Hematopoietic multipotent progenitor cell (in vitro differentiated cells): Measurements from ENCODE around the gene WASHC2C. TPM values are rescaled to one million over a fixed set of nuclear protein-coding genes. Genes with fewer than 3 reads are reported as not detected.
"Not testable (repeated sequence)": the region's sequence is repeated elsewhere in the genome, so short reads cannot be mapped to it uniquely, and the experiment has no call there.

Experiments used
- DNase-seq, 3 donors: peaks; one replicate each; pipeline ENCODE4 v3.0.0-alpha.2; 2011 to 2015; ENCODE audit warnings: low read depth in 2 of 3, low spot score in 2 of 3
- total RNA-seq: library from RNA; depleted of rRNA; stranded (reverse); fragments of >200 nt; gene quantifications from one replicate; pipeline ENCODE4 v1.2.3, GENCODE V29; 2012

The WASHC2C gene
- total RNA-seq = 14.8 TPM

GRCh38 chr10:45726703-45727420 is at the start of gene WASHC2C:
Gene WASHC2C, plus strand, starts transcription at chr10:45727266. Its CDS starts 52 bp downstream, at chr10:45727318.
- DNase-seq = peak; percentile 42 to 89 (median 77)

- not testable (repeated sequence) for DNase-seq
Measured at GRCh38 chr10:45678467-45678866, 48.6 kb upstream of the WASHC2C start.

GRCh38 chr10:45710200-45710796 is 16.8 kb upstream of the WASHC2C start:
- DNase-seq = not testable (repeated sequence)

- DNase-seq = not testable (repeated sequence)
Measured at GRCh38 chr10:45711223-45711622, 15.8 kb upstream of the WASHC2C start.

GRCh38 chr10:45717053-45717452 is 10.0 kb upstream of the WASHC2C start:
- DNase-seq = not testable (repeated sequence)

GRCh38 chr10:45717642-45718041 is 9.4 kb upstream of the WASHC2C start:
- DNase-seq = not testable (repeated sequence)

- DNase-seq = not testable (repeated sequence)
Measured at GRCh38 chr10:45721503-45721902, 5.6 kb upstream of the WASHC2C start.

GRCh38 chr10:45723851-45724250 is 3.2 kb upstream of the WASHC2C start:
- not testable (repeated sequence) for DNase-seq

- not testable (repeated sequence) for DNase-seq
Measured at GRCh38 chr10:45727421-45727965, 427 bp downstream of the WASHC2C start.

GRCh38 chr10:45734449-45734848 is 7.4 kb downstream of the WASHC2C start:
- not testable (repeated sequence) for DNase-seq

- DNase-seq = peak in 1 of 3 donors; percentile 8
Measured at GRCh38 chr10:45734867-45735266, 7.8 kb downstream of the WASHC2C start.

- DNase-seq = not testable (repeated sequence)
Measured at GRCh38 chr10:45741559-45741958, 14.5 kb downstream of the WASHC2C start.

GRCh38 chr10:45742014-45742413 is 14.9 kb downstream of the WASHC2C start:
- DNase-seq = not testable (repeated sequence)

GRCh38 chr10:45751141-45751540 is 24.1 kb downstream of the WASHC2C start:
- DNase-seq = not testable (repeated sequence)

GRCh38 chr10:45752210-45752609 is 25.1 kb downstream of the WASHC2C start:
- DNase-seq = not testable (repeated sequence)

GRCh38 chr10:45753979-45754495 is 27.0 kb downstream of the WASHC2C start:
- not testable (repeated sequence) for DNase-seq

GRCh38 chr10:45755083-45755482 is 28.0 kb downstream of the WASHC2C start:
- DNase-seq = not testable (repeated sequence)

GRCh38 chr10:45756065-45756464 is 29.0 kb downstream of the WASHC2C start:
- not testable (repeated sequence) for DNase-seq

GRCh38 chr10:45757661-45758396 is 30.8 kb downstream of the WASHC2C start:
- not testable (repeated sequence) for DNase-seq

- not testable (repeated sequence) for DNase-seq
Measured at GRCh38 chr10:45761622-45762021, 34.6 kb downstream of the WASHC2C start.

- DNase-seq = not testable (repeated sequence)
Measured at GRCh38 chr10:45763037-45763436, 36.0 kb downstream of the WASHC2C start.
